GM19397 (cell line): ENCODE data around the gene CD34.
"Not testable (repeated sequence)": the region's sequence is repeated elsewhere in the genome, so short reads cannot be mapped to it uniquely, and the experiment has no call there.

Source experiments
- ATAC-seq: cut with Tn5 transposase; IDR thresholded peaks from one replicate; pipeline ENCODE4 v1.9.1; 2021; ENCODE audit warnings: mild to moderate bottlenecking, moderate library complexity; ENCODE audit not compliant: unreplicated experiment

Gene CD34

GRCh38 chr1:207933205-207933800 is 22.4 kb upstream of the CD34 start:
- ATAC-seq = no peak

- ATAC-seq = no peak
Observed at GRCh38 chr1:207926984-207927383, 16.1 kb upstream of the CD34 start.

- not testable (repeated sequence) for ATAC-seq
Observed at GRCh38 chr1:207925969-207926368, 15.0 kb upstream of the CD34 start.

- no peak for ATAC-seq
Observed at GRCh38 chr1:207925210-207925609, 14.3 kb upstream of the CD34 start.

GRCh38 chr1:207923561-207923960 is 12.6 kb upstream of the CD34 start:
- ATAC-seq = no peak

- no peak for ATAC-seq
Observed at GRCh38 chr1:207923121-207923520, 12.2 kb upstream of the CD34 start.

GRCh38 chr1:207922554-207922953 is 11.6 kb upstream of the CD34 start:
- no peak for ATAC-seq

GRCh38 chr1:207921321-207921720 is 10.4 kb upstream of the CD34 start:
- no peak for ATAC-seq

- ATAC-seq = no peak
Observed at GRCh38 chr1:207920444-207921021, 9.6 kb upstream of the CD34 start.

GRCh38 chr1:207919523-207920170 is 8.7 kb upstream of the CD34 start:
- ATAC-seq = no peak

GRCh38 chr1:207918581-207918980 is 7.7 kb upstream of the CD34 start:
- no peak for ATAC-seq

GRCh38 chr1:207918011-207918410 is 7.1 kb upstream of the CD34 start:
- ATAC-seq = no peak

GRCh38 chr1:207917080-207917479 is 6.2 kb upstream of the CD34 start:
- ATAC-seq = no peak

GRCh38 chr1:207913951-207914350 is 3.0 kb upstream of the CD34 start:
- no peak for ATAC-seq

- ATAC-seq = no peak
Observed at GRCh38 chr1:207911856-207912760, 1.2 kb upstream of the CD34 start.

- ATAC-seq = no peak
Observed at GRCh38 chr1:207909687-207910086, 1.2 kb downstream of the CD34 start.

GRCh38 chr1:207908107-207908734 is 2.7 kb downstream of the CD34 start:
- no peak for ATAC-seq

GRCh38 chr1:207904391-207904790 is 6.5 kb downstream of the CD34 start:
- ATAC-seq = no peak

GRCh38 chr1:207903767-207904166 is 7.2 kb downstream of the CD34 start:
- no peak for ATAC-seq

- no peak for ATAC-seq
Observed at GRCh38 chr1:207903053-207903452, 7.9 kb downstream of the CD34 start.

GRCh38 chr1:207902566-207902965 is 8.4 kb downstream of the CD34 start:
- ATAC-seq = no peak
